ENCODE data around the gene ZNHIT1. TPM values are rescaled to one million over a fixed set of nuclear protein-coding genes. Genes with fewer than 3 reads are reported as not detected.
A peak's percentile ranks its signal among the peaks of the same experiment; 100 is the strongest.
"Not testable (repeated sequence)": the region's sequence is repeated elsewhere in the genome, so short reads cannot be mapped to it uniquely, and the experiment has no call there.

The ZNHIT1 gene
- total RNA-seq, 6 donors from 2014 or later = 46.1 to 74.3 (median 68.5) TPM

DNA sequence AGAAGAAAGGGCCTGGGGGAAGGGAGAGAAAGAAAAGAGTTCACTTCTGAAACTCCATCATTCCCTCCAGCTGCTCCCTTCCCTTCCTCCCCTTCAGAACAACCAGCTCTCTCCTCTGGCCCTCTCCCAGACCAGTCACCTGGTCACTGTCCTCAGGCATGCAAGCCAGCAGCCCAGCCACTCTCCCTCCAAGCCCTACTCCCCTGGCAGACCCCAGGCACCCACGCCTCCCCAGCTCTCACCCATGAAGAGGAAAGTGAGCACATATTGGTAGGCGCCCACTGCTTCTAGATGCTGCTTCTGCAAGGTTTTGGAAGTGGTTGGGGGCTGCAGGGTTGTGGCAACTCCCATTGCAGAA lies 17.5 kb upstream of the ZNHIT1 start:
- H3K27ac ChIP-seq = no peak overlapping the region
- DNase-seq (no peak), ATAC-seq (ENCODE audit: low FRiP score in 2 of 2) (no peak)
- TF ChIP-seq, protein P1, sequence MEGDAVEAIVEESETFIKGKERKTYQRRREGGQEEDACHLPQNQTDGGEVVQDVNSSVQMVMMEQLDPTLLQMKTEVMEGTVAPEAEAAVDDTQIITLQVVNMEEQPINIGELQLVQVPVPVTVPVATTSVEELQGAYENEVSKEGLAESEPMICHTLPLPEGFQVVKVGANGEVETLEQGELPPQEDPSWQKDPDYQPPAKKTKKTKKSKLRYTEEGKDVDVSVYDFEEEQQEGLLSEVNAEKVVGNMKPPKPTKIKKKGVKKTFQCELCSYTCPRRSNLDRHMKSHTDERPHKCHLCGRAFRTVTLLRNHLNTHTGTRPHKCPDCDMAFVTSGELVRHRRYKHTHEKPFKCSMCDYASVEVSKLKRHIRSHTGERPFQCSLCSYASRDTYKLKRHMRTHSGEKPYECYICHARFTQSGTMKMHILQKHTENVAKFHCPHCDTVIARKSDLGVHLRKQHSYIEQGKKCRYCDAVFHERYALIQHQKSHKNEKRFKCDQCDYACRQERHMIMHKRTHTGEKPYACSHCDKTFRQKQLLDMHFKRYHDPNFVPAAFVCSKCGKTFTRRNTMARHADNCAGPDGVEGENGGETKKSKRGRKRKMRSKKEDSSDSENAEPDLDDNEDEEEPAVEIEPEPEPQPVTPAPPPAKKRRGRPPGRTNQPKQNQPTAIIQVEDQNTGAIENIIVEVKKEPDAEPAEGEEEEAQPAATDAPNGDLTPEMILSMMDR (IDR thresholded peaks at IDR 0.05) = no peak
- TF ChIP-seq POLR2A (IDR thresholded peaks at IDR 0.05) (no peak), POLR2AphosphoS5 (IDR thresholded peaks at IDR 0.05) (no peak), EP300 (IDR thresholded peaks at IDR 0.05) (no peak)
- H3K4me1 ChIP-seq = peaks cover 0 to 12% (median 9%) of the 10 kb centered on the region in 4 donors
- H3K27me3 ChIP-seq = peaks cover 0 to 26% (median 16%) of the 10 kb centered on the region in 4 donors
- no peaks in the 10 kb centered on the region for H3K9me3 ChIP-seq
- 75 to 86% methylated on average over 2 of the region's 2 CpGs for WGBS, 2 donors
- H3K36me3 ChIP-seq = no peaks in the 10 kb centered on the region
- H3K4me3 ChIP-seq = no peak overlapping the region

DNA sequence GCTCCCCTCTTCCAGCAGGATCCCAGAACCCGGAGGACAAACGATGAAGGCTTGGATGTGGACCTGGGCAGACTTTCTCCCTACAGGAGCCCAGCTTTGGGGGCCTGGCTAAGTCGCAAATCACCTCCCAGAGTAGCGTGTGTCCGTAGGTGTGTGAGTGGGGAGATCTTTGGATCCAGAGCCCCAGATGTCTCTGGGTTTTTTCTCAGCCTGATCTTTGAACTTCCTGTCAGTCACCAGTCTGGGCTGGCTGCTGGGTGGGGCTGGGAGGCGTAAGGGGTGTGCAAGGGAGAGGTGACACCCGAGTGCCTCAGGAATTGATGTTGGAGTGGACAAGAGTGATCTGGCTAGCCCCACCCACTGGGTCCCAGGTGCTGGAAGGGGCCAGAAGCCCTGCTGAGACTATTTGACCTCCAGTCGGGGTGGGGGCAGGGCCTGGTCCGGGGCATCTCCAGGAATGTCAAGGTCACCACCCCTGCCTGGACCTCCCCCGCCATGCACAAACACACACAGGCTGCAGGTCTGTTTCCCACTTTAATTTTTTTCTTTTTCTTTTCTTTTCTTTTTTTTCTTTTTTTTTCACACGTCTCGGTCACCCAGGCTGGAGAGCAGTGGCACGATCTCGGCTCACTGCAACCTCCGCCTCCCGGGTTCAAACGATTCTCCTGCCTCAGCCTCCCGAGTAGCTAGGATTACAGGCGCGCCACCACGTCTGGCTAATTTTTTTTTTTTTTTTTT lies 16.9 kb upstream of the ZNHIT1 start, which contains the start of gene MOGAT3:
Gene MOGAT3, minus strand, starts transcription at position 175 of the 738 bp plus-strand sequence. CDS start 182 bp downstream, outside the sequence.
- Histone ChIP-seq H3K36me3 (peaks cover 0 to 4% (median 1%) of the 10 kb centered on the region in 4 donors), H3K9me3 (no peaks in the 10 kb centered on the region), H3K4me1 (peaks cover 0 to 12% (median 9%) of the 10 kb centered on the region in 4 donors), H3K4me3 (peak within 1 kb of the TSS in 2 of 4 donors; percentile 17 to 20), H3K27me3 (peaks cover 0 to 26% (median 16%) of the 10 kb centered on the region in 4 donors), H3K27ac (no peak within 1 kb of the TSS)
- TF ChIP-seq EP300 (IDR thresholded peaks at IDR 0.05) = no peak
- TF ChIP-seq, protein P1 (IDR thresholded peaks at IDR 0.05) = no peak
- TF ChIP-seq POLR2AphosphoS5 (IDR thresholded peaks at IDR 0.05) = no peak
- no peak for TF ChIP-seq POLR2A (IDR thresholded peaks at IDR 0.05)
- DNase-seq (no peak), ATAC-seq (ENCODE audit: low FRiP score in 2 of 2) (no peak)
- WGBS, 2 donors = 30 to 34% methylated on average over 14 to 21 of the region's 21 CpGs

DNA sequence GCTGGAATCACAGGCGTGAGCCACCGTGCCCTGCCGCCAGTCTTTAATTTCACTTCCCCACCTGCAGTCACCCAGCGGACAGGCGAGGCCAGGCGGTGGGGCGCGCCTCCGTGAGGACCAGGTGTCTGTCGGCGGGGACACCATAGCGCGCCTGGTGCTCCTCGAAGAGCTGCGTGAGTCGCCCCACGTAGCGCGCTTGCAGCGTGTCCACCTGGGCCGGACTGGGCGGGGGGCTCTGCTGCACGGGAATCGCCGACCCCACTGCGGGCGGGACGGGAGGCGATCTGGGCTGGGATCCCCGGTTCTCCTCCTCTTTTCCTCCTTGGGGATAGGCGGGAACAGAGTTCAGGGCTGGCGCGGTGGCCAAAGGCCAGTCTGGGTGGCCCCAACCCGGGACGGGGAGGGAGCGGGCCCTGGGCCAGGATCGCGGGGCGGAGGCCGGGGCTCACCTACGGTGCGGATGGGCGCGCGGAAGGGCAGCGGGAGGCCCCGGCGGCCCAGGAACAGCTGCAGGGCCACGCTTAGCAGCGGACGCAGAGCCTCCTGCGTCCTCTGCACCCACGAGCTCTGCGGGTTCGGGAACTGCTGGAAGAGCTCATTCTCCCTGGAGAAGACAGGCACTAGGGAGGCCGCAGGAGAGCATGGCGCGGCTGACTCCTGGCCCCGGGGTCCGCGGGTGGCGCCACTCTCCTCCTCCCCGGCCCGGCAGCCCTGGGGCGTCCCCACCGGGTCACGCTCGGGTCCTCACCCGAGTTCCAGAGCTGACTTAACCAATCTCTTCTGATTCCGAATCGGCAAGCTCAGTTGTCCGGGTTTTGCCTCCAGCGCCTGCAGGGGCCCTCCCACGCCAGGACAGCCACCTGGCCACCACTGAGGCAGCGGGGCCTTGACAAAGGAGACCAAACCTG lies 16.0 kb upstream of the ZNHIT1 start:
- Histone ChIP-seq H3K4me3 (peak overlapping the region in 2 of 4 donors; percentile 17 to 20), H3K9me3 (no peaks in the 10 kb centered on the region), H3K36me3 (peaks cover 0 to 11% (median 6%) of the 10 kb centered on the region in 4 donors), H3K27ac (no peak overlapping the region), H3K4me1 (peaks cover 0 to 12% (median 9%) of the 10 kb centered on the region in 4 donors), H3K27me3 (peaks cover 0 to 26% (median 14%) of the 10 kb centered on the region in 4 donors)
- ATAC-seq (ENCODE audit: low FRiP score in 2 of 2) = peak in 1 of 2 donors; percentile 18
- TF ChIP-seq, protein P1 (IDR thresholded peaks at IDR 0.05) = no peak
- TF ChIP-seq EP300 (IDR thresholded peaks at IDR 0.05) = no peak
- no peak for TF ChIP-seq POLR2AphosphoS5 (IDR thresholded peaks at IDR 0.05)
- DNase-seq = peak in 1 of 2 donors; percentile 85
- WGBS, 2 donors = 14 to 16% methylated on average over 21 to 53 of the region's 75 CpGs

DNA sequence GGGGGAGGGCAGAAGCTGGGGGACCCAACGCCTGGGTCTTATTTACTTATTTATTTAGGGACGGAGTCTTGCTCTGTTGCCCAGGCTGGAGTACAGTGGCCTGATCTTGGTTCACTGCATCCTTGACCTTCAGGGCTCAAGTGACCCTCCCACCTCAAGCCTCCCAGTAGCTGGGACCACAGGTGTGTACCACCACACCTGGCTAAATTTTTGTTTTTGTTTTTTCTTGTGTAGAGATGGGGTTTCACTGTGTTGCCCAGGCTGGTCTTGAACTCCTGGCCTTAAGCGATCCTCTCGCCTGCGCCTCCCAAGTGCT lies 15.4 kb upstream of the ZNHIT1 start:
- no peaks in the 10 kb centered on the region for H3K9me3 ChIP-seq
- H3K36me3 ChIP-seq = peaks cover 0 to 17% (median 9%) of the 10 kb centered on the region in 4 donors
- WGBS, 2 donors = 84 to 86% methylated on average over 5 of the region's 5 CpGs

GRCh38 chr7:101203740-101204738 lies 13.9 kb upstream of the ZNHIT1 start:
- WGBS, 2 donors = 60 to 61% methylated on average over 11 to 22 of the region's 22 CpGs
- peaks cover 0 to 32% (median 21%) of the 10 kb centered on the region in 4 donors for H3K36me3 ChIP-seq
- H3K4me1 ChIP-seq = peaks cover 0 to 12% (median 9%) of the 10 kb centered on the region in 4 donors
- not testable (repeated sequence) for DNase-seq; H3K27ac ChIP-seq; ATAC-seq (ENCODE audit: low FRiP score in 2 of 2); H3K4me3 ChIP-seq; H3K9me3 ChIP-seq
- peaks cover 0 to 23% (median 14%) of the 10 kb centered on the region in 4 donors for H3K27me3 ChIP-seq

More for the DNA sequence above, 15.4 kb upstream of the ZNHIT1 start:
- H3K4me3 ChIP-seq = no peak overlapping the region
- no peak overlapping the region for H3K27ac ChIP-seq
- peaks cover 0 to 26% (median 14%) of the 10 kb centered on the region in 4 donors for H3K27me3 ChIP-seq
- TF ChIP-seq POLR2A (IDR thresholded peaks at IDR 0.05) = no peak
- no peak for TF ChIP-seq POLR2AphosphoS5 (IDR thresholded peaks at IDR 0.05)
- TF ChIP-seq, protein P1 (IDR thresholded peaks at IDR 0.05) = no peak
- TF ChIP-seq EP300 (IDR thresholded peaks at IDR 0.05) = no peak
- DNase-seq (no peak), ATAC-seq (ENCODE audit: low FRiP score in 2 of 2) (no peak)
- peaks cover 0 to 12% (median 9%) of the 10 kb centered on the region in 4 donors for H3K4me1 ChIP-seq
